DMS53 (cell line): Measurements from ENCODE around the gene SMCO3.
"Not testable (repeated sequence)": the region's sequence is repeated elsewhere in the genome, so short reads cannot be mapped to it uniquely, and the experiment has no call there.

Experiments used
- DNase-seq: peaks from one replicate; lab custom pipeline; 2025; lab: John Stamatoyannopoulos, UW

The SMCO3 gene

DNA sequence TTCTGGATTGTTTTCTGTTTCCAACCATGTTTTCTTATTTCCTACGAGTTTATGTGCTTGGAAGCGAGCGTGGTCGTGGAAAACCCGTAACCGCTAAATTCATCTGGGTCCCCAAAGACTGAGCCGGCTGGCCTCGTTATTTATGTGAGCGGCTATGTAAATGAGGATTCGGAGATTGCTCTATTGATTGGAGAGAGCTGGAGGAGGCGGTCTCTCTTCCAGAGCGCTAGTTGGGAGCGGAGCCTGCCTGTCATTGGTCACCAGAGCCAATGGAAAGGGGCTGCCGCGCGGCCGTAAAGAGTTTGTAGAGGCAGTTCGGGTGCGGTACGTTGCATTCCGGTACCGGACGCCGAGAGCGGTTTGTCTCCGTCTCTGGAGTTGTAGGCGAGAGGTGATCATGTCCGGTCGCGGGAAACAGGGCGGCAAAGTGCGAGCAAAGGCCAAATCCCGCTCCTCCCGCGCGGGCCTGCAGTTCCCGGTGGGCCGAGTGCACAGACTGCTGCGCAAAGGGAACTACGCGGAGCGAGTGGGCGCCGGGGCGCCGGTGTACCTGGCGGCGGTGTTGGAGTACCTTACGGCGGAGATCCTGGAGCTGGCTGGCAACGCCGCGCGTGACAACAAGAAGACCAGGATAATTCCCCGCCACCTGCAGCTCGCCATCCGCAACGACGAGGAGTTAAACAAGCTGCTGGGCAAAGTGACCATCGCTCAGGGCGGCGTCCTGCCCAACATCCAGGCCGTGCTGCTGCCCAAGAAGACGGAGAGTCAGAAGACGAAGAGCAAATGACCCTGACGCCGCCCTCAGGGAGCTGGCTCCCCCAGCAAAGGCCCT is 39.7 kb downstream of the SMCO3 start:
- peak; percentile 100 for DNase-seq

DNA sequence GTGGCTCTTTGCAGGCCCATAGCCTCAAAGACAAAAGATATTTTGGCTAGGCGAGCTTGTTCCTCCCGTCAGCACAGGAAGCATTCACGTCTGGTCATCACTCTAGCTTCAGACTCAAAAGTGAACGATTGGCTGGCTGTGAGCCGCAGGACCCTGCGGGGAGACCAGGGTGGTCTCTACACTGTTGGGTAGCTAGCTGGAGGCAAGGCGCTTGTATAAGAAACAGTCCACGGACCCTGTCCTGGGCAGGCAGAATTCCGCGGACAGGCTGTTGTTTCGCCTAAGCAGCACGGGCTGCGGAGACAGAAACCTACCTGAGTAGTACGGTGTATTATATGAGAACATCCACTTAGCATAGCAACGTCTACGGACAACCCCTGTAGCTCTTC is 40.3 kb downstream of the SMCO3 start:
- DNase-seq: peak; percentile 96

GRCh38 chr12:14772946-14773345 is 41.0 kb downstream of the SMCO3 start:
- DNase-seq: peak; percentile 48

DNA sequence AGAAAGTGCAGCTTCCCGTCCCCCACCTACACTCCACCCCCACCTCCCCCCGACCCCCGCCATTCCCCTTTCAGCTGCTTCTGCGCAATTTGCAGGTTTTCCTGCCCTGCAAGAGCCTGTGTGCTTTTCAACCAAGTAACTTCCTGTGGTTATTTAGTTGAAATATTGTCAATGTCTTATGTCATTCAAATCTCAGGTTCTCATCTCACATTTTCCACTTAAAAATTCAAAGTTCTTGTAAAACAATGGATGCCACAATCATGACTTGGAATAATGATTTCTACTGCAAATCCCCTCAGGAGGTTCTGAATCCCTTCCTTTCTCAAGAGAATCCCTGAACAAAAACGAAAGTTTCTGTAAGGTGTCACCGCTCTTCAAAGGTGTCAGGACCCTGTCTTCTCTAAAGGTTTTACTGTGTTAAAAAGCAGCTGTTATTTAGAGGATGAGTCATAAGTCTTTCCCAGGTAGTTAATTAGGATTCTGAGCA is 42.3 kb downstream of the SMCO3 start:
- DNase-seq: peak; percentile 67

GRCh38 chr12:14770496-14771461 is 43.2 kb downstream of the SMCO3 start:
- peak; percentile 99 for DNase-seq

DNA sequence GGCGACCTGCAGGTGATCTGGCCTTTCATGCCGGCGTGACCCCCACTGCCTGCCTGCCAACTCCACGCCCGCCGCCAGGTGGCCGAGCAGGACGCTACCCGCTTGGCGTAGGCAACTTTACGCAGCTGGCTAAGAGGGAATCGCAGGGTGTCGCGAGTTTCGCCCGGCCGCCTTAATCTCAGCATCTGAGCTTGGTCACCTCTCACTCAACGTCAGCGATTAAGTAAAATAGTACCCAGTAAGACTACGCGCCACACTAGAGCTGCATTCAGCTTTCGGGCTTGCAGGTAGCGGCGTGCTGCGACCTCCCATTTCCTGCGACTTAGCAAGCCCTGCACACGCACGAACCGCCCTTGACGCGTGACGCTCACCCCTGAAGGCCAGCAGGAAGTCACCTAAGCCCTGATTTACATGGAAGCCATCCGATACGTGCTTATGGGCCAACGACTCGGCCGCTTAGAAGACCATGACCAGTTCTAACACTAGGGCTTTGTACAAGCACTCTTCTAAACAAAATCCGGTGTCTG is 44.0 kb downstream of the SMCO3 start:
- DNase-seq: peak; percentile 99

GRCh38 chr12:14769466-14769968 is 44.5 kb downstream of the SMCO3 start:
- DNase-seq: peak; percentile 86

GRCh38 chr12:14768823-14769405 is 45.1 kb downstream of the SMCO3 start:
- peak; percentile 39 for DNase-seq

DNA sequence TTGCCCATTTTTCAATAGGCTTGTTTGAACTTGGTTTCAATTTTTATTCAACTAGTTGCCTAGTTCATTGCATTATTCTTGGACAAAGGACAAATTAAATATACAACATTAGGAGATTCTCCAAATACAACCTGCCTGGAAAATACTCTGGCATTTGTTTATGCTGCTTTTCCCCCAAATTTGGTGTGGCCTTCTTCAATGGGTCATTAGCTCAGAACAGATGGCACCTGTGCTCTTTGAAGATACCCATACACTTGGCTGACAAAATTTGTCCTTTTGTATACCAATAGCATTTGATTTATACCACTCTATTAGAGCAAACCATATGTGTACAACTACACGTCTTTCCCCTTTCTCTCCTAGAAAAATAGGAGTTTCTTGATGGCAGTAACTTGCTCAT is 46.4 kb downstream of the SMCO3 start:
- no peak for DNase-seq

GRCh38 chr12:14766649-14767215 is 47.2 kb downstream of the SMCO3 start:
- DNase-seq: peak; percentile 41

DNA sequence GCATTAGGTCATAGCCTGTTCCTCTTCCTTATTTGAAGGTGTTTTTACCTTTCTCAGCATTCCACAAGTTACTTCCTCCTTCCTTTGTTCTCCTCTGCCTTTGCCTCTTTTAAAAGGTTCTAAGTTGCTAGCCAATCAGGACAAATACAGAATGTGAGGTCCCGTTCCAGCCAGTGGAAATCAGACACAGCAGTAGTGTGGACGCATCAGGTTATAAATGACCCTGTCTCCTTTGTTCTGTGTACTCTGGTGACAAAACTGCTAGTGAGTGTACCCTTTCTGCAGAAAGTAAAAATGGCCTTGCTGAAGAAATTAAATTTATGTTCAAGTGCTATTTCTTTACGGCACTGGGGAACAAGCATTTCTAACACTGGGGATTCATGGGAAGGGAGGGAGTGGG is 48.0 kb downstream of the SMCO3 start:
- DNase-seq: not testable (repeated sequence)

GRCh38 chr12:14765398-14765797 is 48.6 kb downstream of the SMCO3 start:
- DNase-seq: no peak

DNA sequence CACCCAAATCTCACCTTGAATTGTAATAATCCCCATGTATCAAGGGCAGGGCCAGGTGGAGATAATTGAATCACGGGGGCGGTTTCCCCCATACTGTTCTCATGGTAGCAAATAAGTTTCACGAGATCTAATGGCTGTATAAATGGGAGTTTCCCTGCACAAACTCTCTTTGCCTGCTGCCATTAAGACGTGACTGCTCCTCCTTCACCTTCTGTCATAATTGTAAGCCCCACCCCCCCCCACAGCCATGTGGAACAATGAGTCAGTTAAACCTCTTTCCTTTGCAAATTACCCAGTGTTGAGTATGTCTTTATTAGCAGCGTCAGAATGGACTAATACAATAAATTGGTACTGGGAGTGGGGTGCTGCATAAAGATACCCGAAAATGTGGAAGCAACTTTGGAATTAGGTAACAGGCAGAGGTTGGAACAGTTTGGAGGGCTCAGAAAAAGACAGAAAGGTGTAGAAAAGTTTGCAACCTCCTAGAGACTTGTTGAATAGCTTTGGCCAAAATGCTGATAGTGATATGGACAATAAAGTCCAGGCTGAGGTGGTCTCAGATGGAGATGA is 54.2 kb downstream of the SMCO3 start:
- DNase-seq: not testable (repeated sequence)

DNA sequence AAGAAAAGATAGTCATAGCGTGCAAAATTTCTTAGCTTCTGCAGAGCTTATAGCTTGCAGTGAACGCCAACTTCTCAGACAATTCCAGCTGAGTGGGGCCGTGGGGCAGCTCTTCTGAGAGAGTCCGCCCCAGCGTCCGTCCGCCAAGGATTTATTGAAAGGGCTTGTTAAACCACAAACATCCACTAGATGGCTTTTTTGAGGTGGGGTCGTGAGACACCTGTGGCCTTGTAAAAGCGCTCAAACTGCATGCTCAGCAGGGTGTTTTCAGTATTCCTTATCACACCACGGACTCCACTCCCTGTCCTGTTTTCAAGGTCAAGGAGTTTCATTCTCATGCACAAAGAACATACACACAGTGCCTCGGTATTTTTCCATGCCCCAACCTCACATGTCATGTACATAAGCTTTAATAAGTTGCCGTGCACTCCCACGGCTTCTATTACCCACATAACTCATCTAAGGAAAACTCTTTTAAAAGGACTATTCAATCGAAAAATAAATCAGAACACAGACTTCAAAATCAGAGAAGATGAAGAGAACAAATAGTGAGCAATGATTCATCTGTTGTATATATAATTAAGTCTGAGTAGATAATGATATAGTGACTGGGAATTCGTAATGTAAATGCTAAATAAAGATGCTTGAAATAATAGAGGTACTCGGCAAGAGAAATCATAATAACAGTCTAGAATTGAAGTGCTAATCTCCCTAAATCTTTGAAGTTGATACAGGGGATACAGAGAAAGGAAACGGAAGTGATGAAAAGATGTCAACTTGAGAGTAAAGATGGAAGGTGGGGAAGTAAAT is 57.4 kb downstream of the SMCO3 start:
- DNase-seq: peak; percentile 67
